Karpas-422 (cell line): ENCODE data around the gene MAP1LC3B2. TPM values are rescaled to one million over a fixed set of nuclear protein-coding genes. Genes with fewer than 3 reads are reported as not detected.

Experiments used
- DNase-seq: peaks from one replicate; pipeline ENCODE4 v3.0.0-alpha.2; 2015
- H2AFZ ChIP-seq: fragments of 200-600 bp; sonication (generic); 2 replicates; pipeline ENCODE4 v1.6.1; 2014; ENCODE audit warnings: antibody characterized with exemption, low read length, mixed read lengths
- H3K27ac ChIP-seq: fragments of 200-600 bp; sonication (generic); 2 replicates; pipeline ENCODE4 v1.5.1; 2014; ENCODE audit warnings: mild to moderate bottlenecking, low read length, moderate library complexity
- H3K27me3 ChIP-seq: fragments of 200-600 bp; sonication (generic); 2 replicates; pipeline ENCODE4 v1.6.1; 2014; ENCODE audit warnings: low read length, mixed read lengths
- H3K36me3 ChIP-seq: fragments of 200-600 bp; sonication (generic); 2 replicates; pipeline ENCODE4 v1.6.1; 2014; ENCODE audit warnings: low read length, mixed read lengths; ENCODE audit not compliant: insufficient read depth
- H3K4me1 ChIP-seq: fragments of 200-600 bp; sonication (generic); 2 replicates; pipeline ENCODE4 v1.6.1; 2014; ENCODE audit warnings: mild to moderate bottlenecking, low read length, mixed read lengths
- H3K4me2 ChIP-seq: fragments of 200-600 bp; sonication (generic); 2 replicates; pipeline ENCODE4 v1.6.1; 2014; ENCODE audit warnings: low read length, low read depth, mild to moderate bottlenecking; ENCODE audit not compliant: poor library complexity, severe bottlenecking
- H3K4me3 ChIP-seq: fragments of 200-600 bp; sonication (generic); 2 replicates; pipeline ENCODE4 v1.5.1; 2014; ENCODE audit warnings: mild to moderate bottlenecking, antibody characterized with exemption, low read length, mixed read lengths
- H3K79me2 ChIP-seq: fragments of 200-600 bp; sonication (generic); 2 replicates; pipeline ENCODE4 v1.6.1; 2014; ENCODE audit warnings: mild to moderate bottlenecking, low read length, mixed read lengths
- H3K9ac ChIP-seq: fragments of 200-600 bp; sonication (generic); 2 replicates; pipeline ENCODE4 v1.6.0; 2014; ENCODE audit warnings: low read length
- H3K9me2 ChIP-seq: fragments of 200-600 bp; sonication (generic), shearing (Covaris generic); replicated peaks from 2 replicates; pipeline ENCODE4 v1.6.0; 2014; ENCODE audit warnings: mild to moderate bottlenecking, low read length, moderate library complexity; ENCODE audit not compliant: insufficient read depth
- H3K9me3 ChIP-seq: fragments of 300-700, 200-600 bp; sonication (generic); 2 replicates; pipeline ENCODE4 v1.6.1; 2014; ENCODE audit warnings: low read length, mixed read lengths
- H4K20me1 ChIP-seq: fragments of 200-600 bp; sonication (generic); 2 replicates; pipeline ENCODE4 v1.6.1; 2014; ENCODE audit warnings: mild to moderate bottlenecking, antibody characterized with exemption, low read length, low read depth; ENCODE audit not compliant: insufficient read depth
- total RNA-seq: library from RNA; depleted of rRNA; stranded (reverse); fragments of >200 nt; shearing (Covaris generic); gene quantifications from 2 replicates; pipeline ENCODE4 v1.2.3, GENCODE V29; 2014; ENCODE audit warnings: low replicate concordance

The MAP1LC3B2 gene
- total RNA-seq, 1 experiment from 2014 or later = 0.71 TPM

GRCh38 chr12:116604178-116604895 lies 45.2 kb downstream of the MAP1LC3B2 start:
- no peak overlapping the region for H3K4me3 ChIP-seq
- H3K9ac ChIP-seq = no peak overlapping the region
- H3K27ac ChIP-seq = no peak overlapping the region
- H3K27me3 ChIP-seq = no peaks in the 10 kb centered on the region
- H3K9me2 ChIP-seq = no peaks in the 10 kb centered on the region
- no peaks in the 10 kb centered on the region for H3K79me2 ChIP-seq
- no peaks in the 10 kb centered on the region for H3K9me3 ChIP-seq
- no peak overlapping the region for H2AFZ ChIP-seq
- no peak overlapping the region for H3K4me2 ChIP-seq
- H3K4me1 ChIP-seq = no peaks in the 10 kb centered on the region
- no peaks in the 10 kb centered on the region for H4K20me1 ChIP-seq
- no peaks in the 10 kb centered on the region for H3K36me3 ChIP-seq
- DNase-seq = no peak

DNA sequence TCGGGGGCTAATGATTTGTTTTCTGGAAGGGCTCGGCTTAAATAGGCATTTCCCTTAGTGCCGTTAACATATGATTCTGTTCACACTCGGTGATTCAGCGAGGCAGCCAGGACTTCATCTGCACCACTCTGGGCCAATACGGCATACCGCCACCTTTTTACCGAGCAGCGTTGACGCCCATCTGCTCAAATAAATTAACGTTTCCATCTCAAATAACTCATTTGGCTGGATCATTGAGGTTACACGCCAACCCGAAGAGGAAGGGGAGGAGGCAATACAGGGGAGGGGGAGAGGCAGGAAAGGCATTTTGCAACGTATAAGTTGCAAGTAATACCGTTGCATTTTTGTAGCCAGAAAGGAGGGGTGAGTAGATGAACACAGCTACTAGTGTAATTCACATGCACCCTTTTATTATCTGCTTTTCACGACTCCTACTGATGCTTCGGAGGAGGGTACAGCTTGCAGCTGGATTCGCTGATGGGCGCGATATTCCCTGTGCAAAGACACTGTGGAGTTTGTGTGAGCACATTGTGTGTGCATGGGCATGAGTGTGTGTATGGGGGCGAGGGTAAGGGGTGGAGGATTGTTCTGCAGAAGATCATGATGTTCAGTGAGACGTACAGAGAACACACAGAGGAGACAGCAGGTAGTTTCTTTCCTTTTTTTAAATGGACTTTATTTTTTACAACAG lies 45.9 kb downstream of the MAP1LC3B2 start:
- Histone ChIP-seq H3K9me2 (no peaks in the 10 kb centered on the region), H3K27me3 (no peaks in the 10 kb centered on the region), H3K36me3 (no peaks in the 10 kb centered on the region), H3K9me3 (no peaks in the 10 kb centered on the region), H3K4me3 (no peak overlapping the region), H3K9ac (no peak overlapping the region), H2AFZ (no peak overlapping the region), H3K27ac (no peak overlapping the region), H3K4me1 (no peaks in the 10 kb centered on the region), H3K4me2 (no peak overlapping the region), H4K20me1 (no peaks in the 10 kb centered on the region), H3K79me2 (no peaks in the 10 kb centered on the region)
- DNase-seq = no peak

DNA sequence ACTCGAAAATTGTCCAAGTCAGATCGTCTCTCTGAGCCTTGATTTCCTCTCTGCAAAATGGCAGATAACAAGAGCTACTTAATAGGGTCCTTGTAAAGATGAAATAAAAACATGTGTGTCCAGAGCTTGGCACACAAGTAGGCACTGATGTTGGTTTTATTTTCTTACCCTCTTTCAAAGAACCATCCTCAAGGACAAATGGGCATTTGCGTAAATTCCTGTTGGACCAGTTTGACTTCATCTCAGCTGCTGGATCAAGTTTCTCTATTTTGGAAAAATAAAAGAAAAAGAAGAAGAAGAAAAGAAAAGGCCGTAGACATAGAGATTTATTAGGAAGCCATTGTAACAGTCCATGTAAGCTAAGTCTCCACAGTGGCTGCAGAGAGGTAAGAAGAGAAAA lies 47.2 kb downstream of the MAP1LC3B2 start:
- H2AFZ ChIP-seq = no peak overlapping the region
- no peaks in the 10 kb centered on the region for H4K20me1 ChIP-seq

DNA sequence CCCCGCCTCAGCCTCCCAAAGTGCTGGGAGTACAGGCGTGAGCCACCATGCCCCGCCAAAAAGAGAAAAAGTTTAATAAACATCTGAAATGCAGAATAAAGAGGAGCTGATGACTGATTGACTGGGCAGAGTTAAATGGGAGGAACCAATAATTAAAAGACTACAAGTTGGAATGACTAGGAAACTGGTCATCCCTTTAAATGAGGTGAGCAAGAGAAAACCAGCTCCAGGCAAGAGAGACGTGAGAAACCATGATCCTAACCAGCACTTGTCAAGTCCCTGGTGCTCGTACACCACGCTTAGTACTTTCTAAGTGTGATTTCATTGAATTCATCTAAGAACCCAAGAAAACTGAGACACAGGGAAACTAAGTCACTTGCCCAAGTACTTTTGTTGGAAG lies 47.9 kb downstream of the MAP1LC3B2 start:
- H3K9ac ChIP-seq = no peak overlapping the region
- H3K27ac ChIP-seq = no peak overlapping the region
- H3K4me3 ChIP-seq = no peak overlapping the region
- H3K27me3 ChIP-seq = no peaks in the 10 kb centered on the region
- no peaks in the 10 kb centered on the region for H3K9me3 ChIP-seq
- H3K9me2 ChIP-seq = no peaks in the 10 kb centered on the region
- DNase-seq = no peak
- no peak overlapping the region for H2AFZ ChIP-seq
- no peaks in the 10 kb centered on the region for H3K36me3 ChIP-seq
- H3K4me2 ChIP-seq = no peak overlapping the region
- no peaks in the 10 kb centered on the region for H3K79me2 ChIP-seq
- H3K4me1 ChIP-seq = no peaks in the 10 kb centered on the region
- no peaks in the 10 kb centered on the region for H4K20me1 ChIP-seq

More for the DNA sequence above, 47.2 kb downstream of the MAP1LC3B2 start:
- Histone ChIP-seq H3K79me2 (no peaks in the 10 kb centered on the region), H3K4me3 (no peak overlapping the region), H3K9ac (no peak overlapping the region), H3K27ac (no peak overlapping the region), H3K27me3 (no peaks in the 10 kb centered on the region), H3K9me3 (no peaks in the 10 kb centered on the region), H3K36me3 (no peaks in the 10 kb centered on the region), H3K4me2 (no peak overlapping the region), H3K4me1 (no peaks in the 10 kb centered on the region), H3K9me2 (no peaks in the 10 kb centered on the region)
- DNase-seq = no peak

DNA sequence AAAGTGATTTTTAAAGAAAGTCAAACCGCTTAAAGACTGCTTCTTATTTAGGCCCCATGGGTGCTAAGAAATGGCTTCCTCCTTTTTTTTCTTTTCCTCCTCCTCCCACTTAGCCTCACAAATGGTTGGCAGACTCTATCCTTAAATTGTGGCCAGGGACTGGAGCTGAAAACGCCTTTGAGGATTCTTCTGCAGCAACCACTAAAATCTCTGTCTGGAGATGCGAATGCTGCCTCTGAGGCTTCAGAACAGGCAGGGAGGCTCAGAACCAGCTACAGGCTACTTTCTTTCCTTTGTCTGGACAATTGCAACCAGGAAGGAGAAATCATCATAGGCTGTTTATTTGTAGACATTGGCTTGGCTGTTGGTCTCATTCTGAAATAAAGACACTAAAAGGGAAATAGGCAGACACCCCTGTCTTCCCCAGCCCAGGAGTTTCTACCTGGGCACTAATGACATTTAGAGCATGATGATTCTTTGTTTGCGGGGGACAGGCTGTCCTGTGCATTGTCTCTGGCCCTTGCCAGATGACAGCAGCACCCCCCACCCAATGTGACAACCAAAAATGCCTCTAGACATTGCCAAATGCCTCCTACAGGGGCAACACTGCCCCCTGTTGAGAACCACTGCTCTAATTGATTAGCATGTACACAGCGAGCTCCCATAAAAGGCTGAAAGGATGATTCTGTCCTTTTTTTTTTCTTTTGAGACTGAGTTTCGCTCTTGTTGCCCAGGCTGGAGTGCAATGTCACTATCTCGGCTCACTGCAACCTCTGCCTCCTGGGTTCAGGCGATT lies 50.3 kb downstream of the MAP1LC3B2 start:
- H3K4me3 ChIP-seq = no peak overlapping the region
- no peaks in the 10 kb centered on the region for H3K36me3 ChIP-seq
- H2AFZ ChIP-seq = no peak overlapping the region
- H3K9me2 ChIP-seq = no peaks in the 10 kb centered on the region
- H3K27me3 ChIP-seq = no peaks in the 10 kb centered on the region
- peak; percentile 82 for DNase-seq
- H4K20me1 ChIP-seq = no peaks in the 10 kb centered on the region
- no peaks in the 10 kb centered on the region for H3K79me2 ChIP-seq
- no peaks in the 10 kb centered on the region for H3K9me3 ChIP-seq
- H3K4me1 ChIP-seq = no peaks in the 10 kb centered on the region
- no peak overlapping the region for H3K9ac ChIP-seq
- no peak overlapping the region for H3K27ac ChIP-seq
- no peak overlapping the region for H3K4me2 ChIP-seq

- H3K9me2 ChIP-seq = no peaks in the 10 kb centered on the region
- H2AFZ ChIP-seq = no peak overlapping the region
These were observed 51.9 kb downstream of the MAP1LC3B2 start for GRCh38 chr12:116610971-116611541.

GRCh38 chr12:116612436-116612835 lies 53.3 kb downstream of the MAP1LC3B2 start:
- Histone ChIP-seq H3K36me3 (no peaks in the 10 kb centered on the region), H3K9me2 (no peaks in the 10 kb centered on the region), H3K27me3 (no peaks in the 10 kb centered on the region), H2AFZ (no peak overlapping the region), H3K4me3 (no peak overlapping the region), H3K4me1 (no peaks in the 10 kb centered on the region), H3K79me2 (no peaks in the 10 kb centered on the region), H3K9me3 (no peaks in the 10 kb centered on the region), H3K27ac (no peak overlapping the region), H4K20me1 (no peaks in the 10 kb centered on the region), H3K9ac (no peak overlapping the region), H3K4me2 (no peak overlapping the region)
- DNase-seq = no peak

More at GRCh38 chr12:116610971-116611541, 51.9 kb downstream of the MAP1LC3B2 start:
- Histone ChIP-seq H3K9ac (no peak overlapping the region), H3K79me2 (no peaks in the 10 kb centered on the region), H3K36me3 (no peaks in the 10 kb centered on the region), H3K4me2 (no peak overlapping the region), H3K4me1 (no peaks in the 10 kb centered on the region), H4K20me1 (no peaks in the 10 kb centered on the region), H3K27me3 (no peaks in the 10 kb centered on the region), H3K9me3 (no peaks in the 10 kb centered on the region), H3K4me3 (no peak overlapping the region), H3K27ac (no peak overlapping the region)
- DNase-seq = no peak

- no peak overlapping the region for H3K27ac ChIP-seq
- H3K4me3 ChIP-seq = no peak overlapping the region
- no peak overlapping the region for H3K9ac ChIP-seq
- DNase-seq = no peak
- H4K20me1 ChIP-seq = no peaks in the 10 kb centered on the region
- no peaks in the 10 kb centered on the region for H3K79me2 ChIP-seq
- H3K27me3 ChIP-seq = no peaks in the 10 kb centered on the region
- no peaks in the 10 kb centered on the region for H3K4me1 ChIP-seq
- no peaks in the 10 kb centered on the region for H3K9me3 ChIP-seq
- H3K36me3 ChIP-seq = no peaks in the 10 kb centered on the region
- H2AFZ ChIP-seq = no peak overlapping the region
- H3K9me2 ChIP-seq = no peaks in the 10 kb centered on the region
- no peak overlapping the region for H3K4me2 ChIP-seq
These were observed 54.1 kb downstream of the MAP1LC3B2 start for GRCh38 chr12:116613256-116613655.
